ENCODE data around the gene TBC1D13. TPM values are rescaled to one million over a fixed set of nuclear protein-coding genes. Genes with fewer than 3 reads are reported as not detected.
A peak's percentile ranks its signal among the peaks of the same experiment; 100 is the strongest.

Gene TBC1D13
- polyA plus RNA-seq, 2 of the 4 experiments (the other 2 are of a cell fraction), result 13.9 to 17.6 TPM

GRCh38 chr9:128820665-128821583 lies 33.9 kb downstream of the TBC1D13 start:
- no peaks in the 10 kb centered on the region for H3K9me3 ChIP-seq

GRCh38 chr9:128821584-128822406 lies 34.7 kb downstream of the TBC1D13 start:
- peaks cover 11% of the 10 kb centered on the region for H3K4me1 ChIP-seq
- no peak for FAIRE-seq
- no peak for DNase-seq (ENCODE audit: low read depth in 1 of 2, low spot score in 1 of 2)
- H3K27ac ChIP-seq, result no peak overlapping the region
- no peak for ATAC-seq
- no peak overlapping the region for H3K4me2 ChIP-seq
- TF ChIP-seq ZFP36 (IDR thresholded peaks at IDR 0.05; ENCODE audit: borderline replicate concordance, partially characterized antibody), result peak; percentile 94
- TF ChIP-seq HES2 (IDR thresholded peaks at IDR 0.05), result no peak
- ChIA-PET POLR2A (no interaction called here), CTCF (interaction anchor here (2.1 to 5.0 kb wide), 2 partner anchors 33 to 105 kb away, joined by 6 to 51 read pairs; no protein-coding TSS in a partner anchor)
- no peak overlapping the region for H3K4me3 ChIP-seq
- no peaks in the 10 kb centered on the region for H3K9me3 ChIP-seq
- 88% methylated on average over 15 of the region's 16 CpGs for WGBS (ENCODE audit: missing lambda C conversion rate)

More at GRCh38 chr9:128820665-128821583, 33.9 kb downstream of the TBC1D13 start:
- Histone ChIP-seq H3K27ac (no peak overlapping the region), H3K4me2 (no peak overlapping the region), H3K4me1 (peaks cover 11% of the 10 kb centered on the region), H3K4me3 (no peak overlapping the region)
- DNase-seq (ENCODE audit: low read depth in 1 of 2, low spot score in 1 of 2) (no peak), ATAC-seq (no peak), FAIRE-seq (no peak)
- TF ChIP-seq PHF8 (IDR thresholded peaks at IDR 0.05; ENCODE audit: borderline replicate concordance, low read depth), result no peak
- TF ChIP-seq KDM5A (IDR thresholded peaks at IDR 0.05), result no peak
- no peak for TF ChIP-seq MAZ (IDR thresholded peaks at IDR 0.05; ENCODE audit: borderline replicate concordance, low read depth, low read length)
- no peak for TF ChIP-seq ESRRA (IDR thresholded peaks at IDR 0.05; ENCODE audit: borderline replicate concordance, low read length)
- ChIA-PET POLR2A (no interaction called here), CTCF (interaction anchor here (0.8 to 5.0 kb wide), 5 partner anchors 31 to 119 kb away, joined by 4 to 51 read pairs (median 6); partner anchors contain the start of gene PKN3)
- WGBS (ENCODE audit: missing lambda C conversion rate), result 89% methylated on average over 22 of the region's 24 CpGs

GRCh38 chr9:128822407-128823042 lies 35.5 kb downstream of the TBC1D13 start:
- POLR2A ChIA-PET, result no interaction called here
- Histone ChIP-seq H3K9me3 (no peaks in the 10 kb centered on the region), H3K4me1 (peaks cover 11% of the 10 kb centered on the region), H3K4me2 (no peak overlapping the region), H3K4me3 (no peak overlapping the region), H3K27ac (no peak overlapping the region)
- DNase-seq (ENCODE audit: low read depth in 1 of 2, low spot score in 1 of 2), result no peak
- TF ChIP-seq ZNF302 (CRISPR knock-in tag; IDR thresholded peaks at IDR 0.05) (no peak), EHMT2 (IDR thresholded peaks at IDR 0.05; ENCODE audit: low read depth) (no peak), FOXS1 (CRISPR knock-in tag; IDR thresholded peaks at IDR 0.05) (no peak), POLR2AphosphoS2 (conservative IDR thresholded peaks at IDR 0.05; ENCODE audit: low read length) (no peak), ATOH8 (CRISPR knock-in tag; IDR thresholded peaks at IDR 0.05; ENCODE audit: low read depth) (no peak), HEYL (CRISPR knock-in tag; IDR thresholded peaks at IDR 0.05) (no peak), PHF8 (IDR thresholded peaks at IDR 0.05; ENCODE audit: borderline replicate concordance, low read depth) (no peak), EP300 (IDR thresholded peaks at IDR 0.05) (no peak)
- 91% methylated on average over 16 of the region's 22 CpGs for WGBS (ENCODE audit: missing lambda C conversion rate)
- ATAC-seq, result no peak
- CTCF ChIA-PET, result no interaction called here
- no peak for FAIRE-seq

GRCh38 chr9:128823362-128823902 lies 36.4 kb downstream of the TBC1D13 start:
- WGBS (ENCODE audit: missing lambda C conversion rate), result 95% methylated on average over 17 of the region's 19 CpGs
- H3K4me1 ChIP-seq, result peaks cover 10% of the 10 kb centered on the region
- no peak overlapping the region for H3K4me2 ChIP-seq
- CTCF ChIA-PET, result interaction anchor here (0.5 to 1.3 kb wide), 5 partner anchors 9 to 168 kb away, joined by 3 to 7 read pairs (median 4); no protein-coding TSS in a partner anchor
- TF ChIP-seq FOXS1 (CRISPR knock-in tag; IDR thresholded peaks at IDR 0.05) (no peak), E2F6 (IDR thresholded peaks at IDR 0.05; ENCODE audit: borderline replicate concordance, low read depth) (no peak), CTCF (IDR thresholded peaks at IDR 0.05) (no peak), ELK1 (IDR thresholded peaks at IDR 0.05; ENCODE audit: low read depth, low read length) (no peak), JUN (IDR thresholded peaks at IDR 0.05) (no peak), EP300 (IDR thresholded peaks at IDR 0.05) (no peak), MYC (IDR thresholded peaks at IDR 0.05; ENCODE audit: borderline replicate concordance, low read length) (no peak), NFE2L2 (conservative IDR thresholded peaks at IDR 0.05; ENCODE audit: low read length) (no peak)
- DNase-seq (ENCODE audit: low read depth in 1 of 2, low spot score in 1 of 2) (no peak), ATAC-seq (no peak), FAIRE-seq (no peak)
- H3K4me3 ChIP-seq, result no peak overlapping the region
- no peaks in the 10 kb centered on the region for H3K9me3 ChIP-seq
- POLR2A ChIA-PET, result no interaction called here
- H3K27ac ChIP-seq, result no peak overlapping the region

Data from A549 (cell line).